Right lung (tissue), 5 donors: ENCODE results near the gene SCML1. TPM values are rescaled to one million over a fixed set of nuclear protein-coding genes. Genes with fewer than 3 reads are reported as not detected.
A peak's percentile ranks its signal among the peaks of the same experiment; 100 is the strongest.

Source experiments
- DNase-seq, 2 donors: peaks; one replicate each; pipeline ENCODE4 v3.0.0-alpha.2; 2013
- polyA plus RNA-seq, 5 donors: library from polyadenylated mRNA; unstranded; fragments of 120-200 nt; gene quantifications; one replicate each; pipeline versions ENCODE4 v1.2.1 to v1.2.3, GENCODE V29; 2013; ENCODE audit warnings: inconsistent platforms in 1 of 5, low replicate concordance in 1 of 5; ENCODE audit not compliant: insufficient read length in 5 of 5, insufficient read depth in 1 of 5

SCML1 gene
- polyA plus RNA-seq, 5 donors = 16.6 to 31.9 (median 20.9) TPM

- peak; percentile 28 to 33 for DNase-seq
These were observed 51.1 kb downstream of the SCML1 start for GRCh38 chrX:17788439-17788838.

- no peak for DNase-seq
These were observed 51.8 kb downstream of the SCML1 start for GRCh38 chrX:17788956-17789562.

- DNase-seq = no peak
These were observed 55.5 kb downstream of the SCML1 start for GRCh38 chrX:17792826-17793225.

DNA sequence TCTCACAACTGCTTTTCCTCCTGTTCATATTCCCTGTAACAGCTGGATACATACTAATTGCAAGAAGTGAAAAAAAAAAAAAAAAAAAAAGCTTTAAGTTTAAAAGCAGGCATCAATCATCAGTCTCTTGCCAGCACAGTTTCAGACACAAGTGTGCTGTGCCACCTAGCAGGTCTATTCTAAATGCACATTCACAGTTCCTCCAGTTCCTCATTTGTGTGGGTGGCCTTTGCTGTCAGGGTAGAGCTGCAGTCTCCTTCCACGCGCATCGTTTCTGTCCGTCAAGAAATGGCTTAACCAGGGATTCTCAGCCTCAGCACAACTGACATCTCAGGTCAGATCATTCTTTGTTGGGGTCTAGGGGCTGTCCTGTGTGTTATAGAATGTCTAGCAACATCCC, 61.6 kb downstream of the SCML1 start:
- DNase-seq = no peak

DNA sequence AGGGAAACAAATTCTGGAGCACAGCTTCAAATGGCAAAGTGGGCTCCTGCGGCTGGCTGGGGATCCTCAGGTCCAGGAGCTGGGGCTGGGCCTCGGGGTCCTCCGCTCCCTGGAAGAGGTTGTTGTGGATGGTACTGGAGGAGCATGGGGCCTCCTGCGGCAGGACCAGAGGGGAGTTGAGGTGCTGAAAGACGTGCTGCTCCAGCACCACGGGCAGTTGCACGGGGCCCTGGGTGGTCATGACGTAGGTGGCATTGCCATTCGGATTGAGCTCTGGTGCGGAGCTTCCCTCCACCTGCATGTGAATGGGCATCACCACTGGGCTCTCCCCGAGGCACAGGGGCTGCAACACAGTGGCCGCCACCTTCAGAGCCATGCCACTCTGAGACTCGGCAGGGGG, 64.1 kb downstream of the SCML1 start:
- no peak for DNase-seq

- DNase-seq = no peak
These were observed 65.5 kb downstream of the SCML1 start for GRCh38 chrX:17802756-17803155.

DNA sequence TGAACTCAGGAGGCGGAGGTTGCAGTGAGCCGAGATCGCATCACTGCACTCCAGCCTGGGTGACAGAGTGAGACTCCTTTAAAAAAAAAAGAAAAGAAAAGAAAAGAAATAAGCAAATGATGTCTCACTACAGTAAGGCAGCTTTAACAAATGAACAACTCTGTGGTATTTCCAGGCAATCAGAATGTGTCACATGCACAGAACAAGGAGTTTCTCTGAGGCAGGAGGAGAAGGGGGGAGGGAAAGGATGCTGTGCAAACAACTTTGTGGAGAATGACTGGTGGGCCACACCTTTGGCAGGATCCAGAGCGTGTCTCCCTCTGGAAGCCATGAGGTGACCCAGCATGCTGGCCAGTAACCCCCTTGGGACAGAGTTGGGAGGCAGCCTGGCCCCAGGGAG, 66.2 kb downstream of the SCML1 start:
- no peak for DNase-seq

Other genes with a start within 250 kb of the SCML1 start
- 10 to 100 TPM; 14.2 to 19.2 (median 17.4) TPM for gene RAI2, start 123.8 kb downstream of the SCML1 start, polyA plus RNA-seq